Renal pelvis (tissue), 4 donors: ENCODE results near the gene SPATA2L. TPM values are rescaled to one million over a fixed set of nuclear protein-coding genes. Genes with fewer than 3 reads are reported as not detected.
A peak's percentile ranks its signal among the peaks of the same experiment; 100 is the strongest.

Experiments
- DNase-seq: peaks from one replicate; pipeline ENCODE4 v3.0.0-alpha.2; 2013
- polyA plus RNA-seq, 3 donors: library from polyadenylated mRNA; unstranded; fragments of 120-200 nt; gene quantifications; one replicate each; pipeline ENCODE4 v1.2.1, GENCODE V29; 2013; ENCODE audit not compliant: insufficient read length in 3 of 3

SPATA2L gene
- polyA plus RNA-seq, 3 donors: 7.5 to 9.0 (median 9.0) TPM

DNA sequence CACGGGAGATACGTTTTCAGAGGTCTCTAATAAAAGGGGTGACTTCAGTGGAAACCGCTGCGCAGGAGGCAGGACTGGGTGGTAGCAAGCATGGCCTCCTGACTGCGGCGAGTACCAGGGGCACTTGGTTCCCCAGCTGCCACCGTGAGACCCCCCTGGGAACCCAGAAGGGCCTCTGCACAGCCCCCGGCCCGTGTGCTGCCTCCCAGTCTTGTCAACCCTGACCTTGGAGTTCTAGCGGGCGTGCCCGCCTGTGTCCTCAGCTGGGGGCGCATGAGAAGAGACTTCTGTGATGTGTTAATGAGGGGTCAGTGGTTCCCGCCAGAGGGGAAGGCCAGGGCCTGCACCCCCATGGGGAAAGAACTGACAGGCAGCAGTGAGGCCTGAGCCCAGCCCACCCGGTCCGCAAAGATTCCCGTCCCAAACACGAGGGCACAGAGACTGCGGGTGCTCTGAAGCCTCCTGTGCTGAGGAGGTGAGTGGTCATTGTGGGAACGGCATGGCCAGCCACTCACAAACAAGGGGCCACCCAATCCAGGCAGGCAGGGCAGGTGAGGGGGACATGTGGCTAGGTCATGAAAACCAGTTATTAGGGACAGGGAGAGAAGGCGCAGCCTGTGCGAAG is 29.2 kb upstream of the SPATA2L start:
- no peak for DNase-seq

- DNase-seq: peak; percentile 12
These were observed 28.5 kb upstream of the SPATA2L start for GRCh38 chr16:89729863-89730593.

DNA sequence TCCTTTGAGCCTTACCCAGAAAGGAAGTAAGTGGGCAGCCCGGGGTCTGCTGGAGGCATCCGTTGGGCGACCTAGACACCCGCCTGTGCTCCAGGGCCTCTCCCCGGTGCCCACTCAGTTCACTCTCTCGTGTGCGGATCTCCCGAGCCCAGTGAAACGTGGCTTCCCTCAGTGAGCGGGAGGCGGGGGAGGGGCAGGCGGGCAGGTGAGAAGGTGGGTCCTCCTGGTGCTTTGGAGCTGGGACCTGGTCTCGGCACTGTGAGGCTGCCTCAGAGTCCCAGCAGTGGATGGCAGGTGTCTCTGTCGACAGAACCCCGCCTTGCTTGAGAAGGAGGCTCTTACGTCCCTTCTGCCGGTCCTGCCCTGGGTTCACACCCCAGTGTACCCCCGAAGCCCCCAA is 27.8 kb upstream of the SPATA2L start:
- no peak for DNase-seq

GRCh38 chr16:89727406-89728120 is 26.1 kb upstream of the SPATA2L start:
- no peak for DNase-seq

DNA sequence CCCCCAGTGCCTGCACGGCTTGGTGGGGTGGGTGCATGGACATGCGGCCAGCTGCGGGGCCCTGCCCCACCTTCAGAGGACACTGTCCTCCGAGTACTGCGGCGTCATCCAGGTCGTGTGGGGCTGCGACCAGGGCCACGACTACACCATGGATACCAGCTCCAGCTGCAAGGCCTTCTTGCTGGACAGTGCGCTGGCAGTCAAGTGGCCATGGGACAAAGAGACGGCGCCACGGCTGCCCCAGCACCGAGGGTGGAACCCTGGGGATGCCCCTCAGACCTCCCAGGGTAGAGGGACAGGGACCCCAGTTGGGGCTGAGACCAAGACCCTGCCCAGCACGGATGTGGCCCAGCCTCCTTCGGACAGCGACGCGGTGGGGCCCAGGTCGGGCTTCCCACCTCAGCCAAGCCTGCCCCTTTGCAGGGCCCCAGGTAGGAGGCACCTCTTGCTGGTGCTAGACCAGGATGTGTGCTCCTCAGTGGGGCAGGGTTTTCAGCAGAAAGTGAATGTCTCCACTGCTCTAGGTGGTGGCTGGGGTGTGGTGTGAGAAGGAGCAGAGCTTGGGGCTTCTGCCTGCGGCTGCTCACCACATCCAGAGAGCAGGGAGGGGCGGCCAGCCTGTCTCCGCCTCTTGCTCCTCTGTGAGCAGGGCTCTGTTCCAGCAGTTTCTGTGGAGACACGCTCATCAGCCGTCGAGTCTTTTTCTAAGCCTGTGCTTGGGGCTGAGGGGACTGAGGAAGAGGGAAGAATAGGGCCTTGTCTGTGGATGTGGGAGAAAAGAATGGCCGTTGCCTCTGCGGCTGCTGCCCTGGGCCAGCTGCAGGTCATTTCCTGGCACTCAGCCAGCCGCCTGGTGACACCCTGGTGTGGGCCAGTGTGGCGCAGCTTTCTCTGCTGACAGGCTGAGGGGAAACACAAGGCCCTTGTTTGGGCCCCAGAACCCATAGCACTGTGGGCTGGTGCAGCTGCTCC is 22.1 kb upstream of the SPATA2L start:
- DNase-seq: no peak

DNA sequence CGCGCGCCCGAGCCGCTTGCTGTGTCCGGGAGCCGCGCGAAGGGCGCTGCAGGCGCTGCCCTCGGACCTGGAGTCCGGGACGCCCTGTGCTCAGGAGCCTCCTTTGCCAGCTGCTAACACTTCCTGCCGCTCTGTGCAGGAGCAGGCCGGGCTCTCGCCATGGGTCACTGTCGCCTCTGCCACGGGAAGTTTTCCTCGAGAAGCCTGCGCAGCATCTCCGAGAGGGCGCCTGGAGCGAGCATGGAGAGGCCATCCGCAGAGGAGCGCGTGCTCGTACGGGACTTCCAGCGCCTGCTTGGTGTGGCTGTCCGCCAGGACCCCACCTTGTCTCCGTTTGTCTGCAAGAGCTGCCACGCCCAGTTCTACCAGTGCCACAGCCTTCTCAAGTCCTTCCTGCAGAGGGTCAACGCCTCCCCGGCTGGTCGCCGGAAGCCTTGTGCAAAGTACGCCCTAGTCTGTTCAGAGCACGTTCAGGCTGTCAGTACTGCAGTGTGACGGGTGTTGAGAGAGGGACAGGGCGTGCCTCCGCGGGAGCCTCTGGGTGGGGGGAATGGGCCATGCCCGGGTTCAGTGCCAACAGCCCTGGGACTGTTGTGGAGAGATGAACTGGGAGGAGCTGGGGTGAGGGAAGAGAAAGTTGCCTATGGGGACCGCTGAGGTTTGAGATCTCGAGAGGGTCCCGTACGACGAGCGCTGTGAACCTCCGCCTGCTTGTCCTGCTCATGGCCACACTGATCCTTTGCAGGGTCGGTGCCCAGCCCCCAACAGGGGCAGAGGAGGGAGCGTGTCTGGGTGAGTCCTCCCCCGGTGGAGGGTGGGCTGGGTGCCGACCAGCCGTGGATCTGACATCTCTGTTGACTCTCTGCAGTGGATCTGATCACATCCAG is 21.1 kb upstream of the SPATA2L start:
- peak; percentile 14 for DNase-seq

DNA sequence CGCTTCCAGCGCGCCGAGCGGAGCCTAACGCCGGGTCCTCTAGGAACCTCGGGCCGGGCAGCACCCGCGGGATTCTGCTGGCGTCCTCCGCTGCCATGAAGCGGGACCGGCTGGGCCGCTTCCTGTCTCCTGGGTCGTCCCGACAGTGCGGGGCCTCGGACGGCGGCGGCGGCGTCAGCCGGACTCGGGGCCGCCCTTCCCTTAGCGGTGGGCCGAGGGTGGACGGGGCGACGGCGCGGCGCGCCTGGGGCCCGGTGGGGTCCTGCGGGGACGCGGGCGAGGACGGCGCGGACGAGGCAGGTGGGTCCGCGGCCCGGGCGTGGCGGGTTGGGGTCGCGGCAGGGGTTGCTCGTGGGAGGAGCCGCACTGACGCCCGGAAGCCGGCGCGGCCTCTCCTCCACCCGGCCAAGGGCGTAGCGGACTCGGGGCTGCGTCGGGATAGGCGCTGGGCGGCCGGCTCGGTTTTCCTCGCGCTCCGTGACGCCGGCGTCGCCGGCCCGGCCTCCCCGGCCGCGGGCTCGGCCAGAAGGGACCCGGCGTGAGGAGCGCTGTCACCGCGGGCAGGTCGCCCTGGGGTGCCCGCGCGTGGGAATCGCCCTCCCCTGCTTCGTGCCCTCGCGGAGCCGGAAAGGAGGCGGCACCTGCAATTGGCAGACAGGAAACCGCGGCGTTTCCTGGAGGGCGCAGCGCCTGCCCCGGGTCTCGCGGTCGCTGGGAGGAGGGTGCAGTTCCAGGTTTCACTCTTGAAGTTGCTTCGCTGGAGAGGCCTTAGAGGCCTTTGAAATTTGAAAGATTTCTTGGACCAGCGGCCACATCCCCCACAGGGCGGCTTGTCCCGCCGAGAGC is 20.3 kb upstream of the SPATA2L start:
- peak; percentile 20 for DNase-seq

- peak; percentile 77 for DNase-seq
These were observed 19.5 kb upstream of the SPATA2L start, which contains the start of the genes VPS9D1 and ZNF276 for GRCh38 chr16:89720813-89721545. TSS of gene VPS9D1 (minus strand) at chr16:89720898. CDS start at chr16:89720861, 37 bp downstream. TSS of gene ZNF276 (plus strand) at chr16:89721537. CDS start at chr16:89721641, 104 bp downstream.

DNA sequence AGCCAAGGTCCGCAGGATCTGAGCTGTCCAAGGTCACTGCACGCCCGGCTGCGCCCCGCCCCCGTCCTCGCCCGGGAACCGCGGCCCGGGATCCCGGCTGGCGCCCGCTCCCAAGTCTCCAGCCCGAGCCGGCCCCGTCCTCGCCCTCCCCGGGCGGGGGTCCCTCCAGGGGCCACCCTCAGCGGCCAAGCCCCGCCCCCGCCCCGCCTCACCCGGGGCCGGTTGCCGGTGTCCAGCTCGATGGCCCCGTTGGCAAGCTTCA is 19.0 kb upstream of the SPATA2L start:
- no peak for DNase-seq

DNA sequence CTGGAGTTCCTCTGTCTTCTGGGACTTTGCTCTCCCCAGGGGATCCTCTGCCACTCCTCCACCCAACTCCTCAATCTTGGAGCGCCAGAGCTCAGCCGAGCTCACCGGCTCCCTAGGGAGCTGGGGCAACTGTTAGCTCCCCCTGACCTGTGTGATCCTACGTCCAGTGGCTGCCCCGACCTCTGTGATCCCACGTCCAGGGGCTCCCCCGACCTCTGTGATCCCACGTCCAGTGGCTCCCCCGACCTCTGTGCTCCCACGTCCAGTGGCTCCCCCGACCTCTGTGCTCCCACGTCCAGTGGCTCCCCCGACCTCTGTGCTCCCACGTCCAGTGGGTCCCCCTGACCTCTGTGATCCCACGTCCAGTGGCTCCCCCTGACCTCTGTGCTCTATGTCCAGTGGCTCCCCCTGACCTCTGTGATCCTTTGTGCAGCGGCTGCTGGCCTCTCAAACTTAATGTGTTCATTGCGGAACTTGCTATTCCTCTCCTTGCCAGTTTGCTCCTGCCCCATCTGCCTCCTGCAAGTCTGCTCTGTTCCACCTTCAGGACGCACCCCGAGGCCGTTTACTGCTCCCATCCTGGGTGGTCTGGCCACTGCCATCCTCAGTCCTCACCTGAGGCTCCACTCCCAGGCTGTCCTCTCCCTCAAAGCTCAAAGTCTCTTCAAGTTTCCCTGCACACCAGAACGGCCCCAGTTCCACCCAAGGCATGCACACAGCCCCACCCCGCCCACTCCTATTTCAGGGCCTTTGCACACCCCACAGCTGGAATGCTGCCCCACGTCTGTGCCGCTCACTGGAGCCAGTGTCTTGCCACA is 16.4 kb upstream of the SPATA2L start:
- no peak for DNase-seq

- DNase-seq: no peak
These were observed 15.6 kb upstream of the SPATA2L start for GRCh38 chr16:89716916-89717687.

- no peak for DNase-seq
These were observed 15.0 kb upstream of the SPATA2L start for GRCh38 chr16:89716493-89716892.

DNA sequence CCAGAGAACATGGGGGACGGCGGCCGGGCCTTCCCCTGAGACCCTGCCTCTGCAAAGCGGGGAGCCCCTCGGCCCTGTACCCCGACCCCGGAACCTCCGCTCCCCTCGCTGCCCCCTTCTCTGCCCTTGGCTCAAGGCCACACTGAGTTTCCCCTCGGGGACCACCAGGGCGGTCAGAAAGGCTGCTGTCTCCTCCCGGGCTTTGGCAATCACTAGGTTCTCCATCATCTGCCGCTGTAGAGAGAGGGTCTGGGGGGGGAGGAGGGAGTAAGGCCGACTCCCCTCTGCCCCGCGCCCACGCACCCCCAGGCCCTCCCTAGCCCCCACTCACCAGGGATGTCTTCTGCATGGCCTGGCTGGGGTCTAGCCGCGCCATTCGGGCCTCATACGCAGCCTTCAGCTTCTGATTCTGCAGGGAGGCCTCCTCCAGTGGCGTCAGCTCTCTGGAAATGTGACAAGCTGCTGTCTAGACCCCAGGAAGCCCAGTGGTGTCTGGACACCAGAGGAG is 10.8 kb upstream of the SPATA2L start:
- no peak for DNase-seq

DNA sequence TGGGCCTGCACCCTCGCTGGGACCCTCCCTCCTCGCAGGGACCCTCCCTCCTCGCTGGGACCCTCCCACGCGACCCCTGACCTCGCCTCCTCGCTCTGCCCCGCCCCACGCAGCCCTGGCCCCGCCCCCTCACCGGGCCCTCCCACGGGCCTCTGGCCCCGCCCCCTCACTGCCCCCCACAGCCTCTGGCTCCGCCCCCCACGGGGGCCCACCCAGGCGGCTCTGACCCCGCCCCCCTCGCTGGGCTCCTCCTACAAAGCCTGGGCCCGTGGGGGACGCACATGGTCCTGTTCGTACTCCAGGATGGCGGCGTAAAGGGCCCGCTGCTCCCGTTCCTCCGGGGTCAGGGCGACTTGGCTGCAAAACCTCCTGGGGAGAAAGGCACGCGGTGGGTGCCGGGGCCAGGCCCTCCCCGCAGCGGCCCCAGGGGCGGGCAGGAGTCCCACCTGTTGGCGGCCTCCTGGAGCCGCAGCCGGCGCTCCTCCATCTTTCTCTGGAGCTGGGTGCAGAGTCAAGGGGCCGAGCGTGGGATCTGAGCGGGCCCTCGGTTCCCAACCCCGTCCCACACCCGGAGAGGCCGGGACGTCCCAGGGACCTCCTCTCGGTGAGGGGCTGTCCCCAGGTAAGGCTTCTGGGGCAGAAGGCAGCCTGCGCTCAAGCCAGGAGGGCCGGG is 10.2 kb upstream of the SPATA2L start:
- no peak for DNase-seq

DNA sequence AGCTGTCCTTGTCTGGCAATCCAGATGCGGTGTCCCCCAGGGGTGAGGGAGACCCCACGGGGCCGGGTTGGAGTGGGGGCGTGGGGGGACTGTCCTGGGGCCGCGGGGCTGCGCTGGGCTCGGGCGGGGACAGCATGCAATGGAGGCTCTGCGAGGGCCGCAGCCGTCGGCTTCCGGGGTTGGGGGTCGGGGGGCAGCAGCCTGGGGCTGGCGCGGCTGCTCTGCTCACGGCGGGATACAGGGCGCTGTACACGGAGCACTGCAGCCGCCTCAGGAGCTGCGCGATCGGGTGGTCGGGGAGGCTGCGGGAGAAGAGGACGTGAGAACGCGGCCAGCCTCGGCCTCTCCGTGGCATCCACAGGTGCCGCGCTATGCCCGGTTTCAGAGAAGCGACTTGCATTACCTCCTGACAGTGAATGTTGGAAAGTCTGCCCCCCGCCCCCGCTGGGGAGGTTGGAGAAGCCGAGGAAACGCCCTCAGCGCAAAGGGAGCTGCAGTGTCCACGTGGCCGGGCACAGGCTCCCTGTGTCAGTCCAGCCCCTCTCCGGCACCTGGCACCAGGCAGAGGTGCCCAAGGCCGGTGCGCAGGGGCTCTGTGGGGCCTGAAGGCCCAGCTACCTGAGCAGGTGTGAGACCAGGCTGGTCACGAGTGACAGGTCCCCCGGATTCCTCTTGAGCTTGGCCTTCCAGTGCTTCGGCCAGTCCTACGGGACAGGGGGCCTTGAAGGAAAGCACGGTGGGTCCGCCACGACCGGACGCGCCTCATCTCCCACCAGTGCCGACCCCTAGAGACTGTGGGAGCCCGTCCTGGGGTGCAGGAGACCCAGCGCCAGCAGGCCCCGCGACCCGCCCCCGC is 9.4 kb upstream of the SPATA2L start:
- DNase-seq: no peak
